ENCODE results near the gene TMEM150B. TPM values are rescaled to one million over a fixed set of nuclear protein-coding genes. Genes with fewer than 3 reads are reported as not detected.

Gene TMEM150B
- total RNA-seq, 3 donors from 2014 or later: not detected

DNA sequence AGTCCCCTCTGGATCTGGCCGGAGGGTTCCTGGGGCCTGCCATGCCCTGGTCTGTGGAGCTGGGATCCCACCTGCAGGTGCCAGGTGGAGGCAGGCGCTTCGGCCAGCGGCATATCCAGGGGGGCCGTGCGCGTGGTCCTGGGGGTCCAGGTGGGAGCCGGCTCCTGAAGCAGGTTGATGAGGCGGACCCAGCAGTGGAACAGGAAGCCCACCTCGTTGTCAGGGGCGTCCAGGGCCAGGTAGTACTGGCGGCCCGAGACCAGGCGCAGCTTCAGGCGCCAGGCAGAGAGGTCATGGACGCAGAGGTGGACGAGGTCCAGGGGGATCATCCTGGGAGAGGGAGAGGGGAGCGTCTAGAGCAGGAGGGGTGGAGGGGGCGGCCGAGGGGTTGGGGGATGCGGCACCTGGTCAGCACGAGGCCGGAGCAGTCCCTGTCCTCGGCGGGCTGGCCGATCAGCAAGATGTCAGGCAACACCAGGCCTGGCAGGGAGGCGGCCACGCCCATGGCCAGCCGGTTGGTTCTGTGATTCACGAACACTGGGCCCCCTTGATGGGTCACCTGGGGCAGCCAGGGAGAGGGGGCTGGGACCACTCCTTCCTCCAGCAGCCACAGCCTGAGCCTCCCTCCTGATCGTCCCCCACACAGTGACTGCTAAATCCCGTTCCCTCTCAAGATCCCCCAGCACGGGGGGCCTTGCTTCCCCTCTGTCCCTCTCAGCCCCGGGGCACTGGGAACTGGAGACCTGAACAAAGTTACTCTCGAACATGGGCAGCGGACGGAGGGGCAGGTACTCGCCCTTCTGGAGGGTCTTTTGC lies 37.2 kb upstream of the TMEM150B start:
- no peaks in the 10 kb centered on the region for H3K9me3 Mint-ChIP-seq
- DNase-seq (no peak), ATAC-seq (no peak)
- H3K4me1 Mint-ChIP-seq (ENCODE audit: low read depth): no peaks in the 10 kb centered on the region
- no peak overlapping the region for H3K4me3 Mint-ChIP-seq
- peaks cover 10% of the 10 kb centered on the region for H3K27me3 Mint-ChIP-seq (ENCODE audit: low read depth)
- no peaks in the 10 kb centered on the region for H3K36me3 Mint-ChIP-seq (ENCODE audit: insufficient read depth)

DNA sequence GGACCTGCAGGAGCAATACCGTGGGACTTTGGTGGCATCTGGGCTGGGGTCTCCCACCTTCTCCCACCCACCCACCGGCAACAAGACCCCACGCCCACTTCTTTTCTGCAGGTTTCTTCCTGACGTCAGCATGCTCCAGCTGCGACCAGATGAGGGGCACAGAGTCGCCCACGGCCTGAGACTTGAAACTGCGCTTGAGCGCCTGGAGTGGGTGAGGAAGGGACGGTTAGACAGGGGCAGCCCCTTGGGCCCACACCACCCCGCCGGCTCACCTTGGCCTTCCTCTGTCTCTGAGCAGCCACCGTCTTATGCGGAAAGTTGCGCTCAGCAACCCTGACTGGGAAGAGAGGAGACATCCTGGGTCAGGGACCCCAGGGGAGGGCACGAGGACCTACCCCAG lies 35.8 kb upstream of the TMEM150B start:
- no peak for DNase-seq
- Mint-ChIP-seq H3K9me3 (no peaks in the 10 kb centered on the region), H3K4me1 (ENCODE audit: low read depth) (no peaks in the 10 kb centered on the region), H3K36me3 (ENCODE audit: insufficient read depth) (no peaks in the 10 kb centered on the region), H3K4me3 (no peak overlapping the region), H3K27me3 (ENCODE audit: low read depth) (peaks cover 15% of the 10 kb centered on the region)
- ATAC-seq: no peak

DNA sequence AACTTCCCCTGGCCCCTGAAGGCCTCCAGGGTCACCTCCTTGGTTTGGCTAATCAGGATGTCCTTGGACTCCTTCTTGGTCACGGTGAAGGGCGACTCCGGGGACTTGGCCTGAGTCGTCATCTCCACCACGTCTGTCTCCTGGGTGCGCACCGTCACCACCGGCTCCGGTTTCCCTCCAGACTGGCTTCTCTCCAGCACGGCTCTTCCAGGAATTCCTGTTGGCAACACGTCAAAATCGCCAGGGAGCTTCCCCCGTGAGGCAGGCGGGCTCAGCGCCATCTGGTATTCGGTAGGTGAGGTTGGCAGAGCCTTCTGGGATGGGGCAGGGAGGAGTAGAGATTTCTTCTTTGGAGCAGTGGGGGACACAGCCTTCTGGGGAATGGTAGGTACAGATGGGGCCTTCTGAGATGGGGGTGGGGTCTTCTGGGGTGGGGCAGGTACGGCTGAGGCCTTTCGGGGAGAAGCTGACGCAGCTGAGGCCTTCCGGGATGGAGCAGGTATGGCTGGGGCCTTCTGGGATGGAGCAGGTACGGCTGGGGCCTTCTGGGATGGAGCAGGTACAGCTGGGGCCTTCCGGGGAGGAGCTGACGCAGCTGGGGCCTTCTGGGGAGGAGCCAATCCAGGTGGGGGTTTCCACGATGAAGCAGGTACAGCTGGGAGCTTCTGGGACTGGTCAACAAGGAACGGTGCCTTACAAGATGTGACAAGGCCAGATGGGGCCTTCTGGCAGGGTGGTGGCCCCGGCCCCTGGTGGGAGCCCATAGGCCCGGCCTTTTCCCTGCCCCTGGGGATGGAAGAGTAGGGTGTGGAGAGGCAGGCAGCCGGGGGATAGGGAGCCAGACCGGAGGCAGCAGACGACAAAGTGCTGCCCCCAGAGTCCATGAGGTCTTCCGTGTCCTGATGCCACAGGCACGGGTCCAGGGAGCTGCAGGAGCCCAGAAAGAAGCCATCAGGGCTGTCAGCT lies 34.1 kb upstream of the TMEM150B start:
- Mint-ChIP-seq H3K36me3 (ENCODE audit: insufficient read depth) (no peaks in the 10 kb centered on the region), H3K4me1 (ENCODE audit: low read depth) (peaks cover 2% of the 10 kb centered on the region)

DNA sequence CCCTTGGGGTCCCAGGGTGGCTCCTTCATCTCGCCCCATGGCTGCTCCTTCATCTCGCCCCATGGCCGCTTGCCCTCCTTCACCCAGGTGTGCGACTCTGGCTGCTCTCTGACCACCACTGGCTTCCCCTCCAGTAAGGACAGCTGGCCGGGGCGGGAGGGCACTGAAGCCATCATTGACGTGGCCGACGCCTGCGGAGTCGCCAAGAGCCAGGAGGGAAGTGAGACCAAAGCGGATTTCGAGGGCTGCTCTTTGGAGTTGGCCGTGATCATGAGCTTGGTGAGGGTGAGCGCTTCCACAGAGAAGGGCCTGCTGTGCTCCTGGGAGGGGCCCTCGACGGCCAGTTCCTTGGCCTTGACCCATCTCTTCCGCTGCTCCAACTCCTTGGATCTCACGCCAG lies 33.4 kb upstream of the TMEM150B start:
- DNase-seq (no peak), ATAC-seq (no peak)
- Mint-ChIP-seq H3K9me3 (no peaks in the 10 kb centered on the region), H3K36me3 (ENCODE audit: insufficient read depth) (no peaks in the 10 kb centered on the region), H3K4me1 (ENCODE audit: low read depth) (peaks cover 6% of the 10 kb centered on the region), H3K4me3 (no peak overlapping the region), H3K27me3 (ENCODE audit: low read depth) (peaks cover 21% of the 10 kb centered on the region)

More for the DNA sequence above, 34.1 kb upstream of the TMEM150B start:
- DNase-seq (no peak), ATAC-seq (no peak)
- Mint-ChIP-seq H3K27me3 (ENCODE audit: low read depth) (peaks cover 18% of the 10 kb centered on the region), H3K9me3 (no peaks in the 10 kb centered on the region), H3K4me3 (no peak overlapping the region)

DNA sequence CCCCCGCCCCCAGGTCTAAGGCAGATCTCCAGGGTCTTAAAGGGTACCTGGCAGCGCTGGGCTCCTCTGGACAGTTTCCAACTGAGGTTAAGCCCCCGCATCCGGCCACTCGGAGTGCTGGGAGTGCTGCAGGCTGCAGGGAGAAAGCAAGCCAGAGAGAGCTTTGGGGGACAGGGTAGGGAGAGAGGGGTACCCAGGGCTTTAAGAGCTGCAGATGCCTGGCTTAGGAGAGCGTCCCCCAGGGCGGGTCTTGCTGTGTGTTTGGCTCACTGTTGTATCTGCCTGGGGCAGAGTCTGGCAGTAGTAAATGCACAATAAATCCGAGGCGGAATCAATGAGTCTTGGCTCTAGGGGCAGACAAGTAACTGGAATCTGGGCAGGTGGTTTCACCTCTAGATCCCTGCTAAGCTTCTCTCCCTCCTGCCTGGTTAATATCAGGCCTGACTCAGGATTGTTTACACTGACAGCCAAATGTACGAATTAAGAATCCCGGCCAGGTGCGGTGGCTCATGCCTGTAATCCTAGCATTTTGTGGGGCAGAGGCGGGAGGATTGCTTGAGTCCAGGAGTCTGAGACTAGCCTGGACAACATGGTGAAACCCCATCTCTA lies 30.2 kb upstream of the TMEM150B start:
- H3K4me1 Mint-ChIP-seq (ENCODE audit: low read depth): peaks cover 19% of the 10 kb centered on the region
- no peak for DNase-seq
- peaks cover 52% of the 10 kb centered on the region for H3K27me3 Mint-ChIP-seq (ENCODE audit: low read depth)
- H3K4me3 Mint-ChIP-seq: no peak overlapping the region
- H3K36me3 Mint-ChIP-seq (ENCODE audit: insufficient read depth): no peaks in the 10 kb centered on the region
- no peaks in the 10 kb centered on the region for H3K9me3 Mint-ChIP-seq
- no peak for ATAC-seq

DNA sequence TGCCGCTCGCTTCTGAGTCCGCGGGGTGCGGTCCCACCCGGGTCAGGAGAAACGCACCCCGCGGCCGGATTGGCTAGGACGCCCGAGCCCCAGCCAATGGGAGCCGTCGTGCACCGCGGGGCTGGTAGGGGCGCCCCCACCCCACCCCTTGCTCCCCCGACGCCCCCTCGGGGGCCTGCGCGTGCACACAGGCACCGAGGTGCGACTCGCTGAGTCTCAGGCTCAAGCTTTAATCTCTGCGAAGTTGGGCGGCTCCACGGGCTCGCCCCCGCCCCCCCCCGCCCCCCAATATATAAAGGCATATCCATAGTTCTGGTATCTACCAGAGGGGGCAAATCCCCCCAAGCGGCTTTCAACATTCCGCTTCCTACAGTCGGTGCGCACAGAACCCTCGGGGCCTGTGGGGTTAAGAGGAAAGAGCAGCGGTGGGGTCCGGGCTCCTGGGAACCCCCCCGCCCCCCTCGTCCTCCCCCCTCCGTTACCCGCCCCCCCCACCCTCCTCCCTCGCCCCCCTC lies 29.6 kb upstream of the TMEM150B start, which contains the start of gene COX6B2:
TSS of gene COX6B2 (minus strand) at position 22 of the 515 bp plus-strand sequence. CDS start 198 bp downstream, outside the sequence.
- Mint-ChIP-seq H3K36me3 (ENCODE audit: insufficient read depth) (no peaks in the 10 kb centered on the region), H3K4me3 (peak within 1 kb of the TSS; percentile 75), H3K9me3 (no peaks in the 10 kb centered on the region), H3K4me1 (ENCODE audit: low read depth) (peaks cover 19% of the 10 kb centered on the region), H3K27me3 (ENCODE audit: low read depth) (peaks cover 53% of the 10 kb centered on the region)
- ATAC-seq: no peak
- no peak for DNase-seq

DNA sequence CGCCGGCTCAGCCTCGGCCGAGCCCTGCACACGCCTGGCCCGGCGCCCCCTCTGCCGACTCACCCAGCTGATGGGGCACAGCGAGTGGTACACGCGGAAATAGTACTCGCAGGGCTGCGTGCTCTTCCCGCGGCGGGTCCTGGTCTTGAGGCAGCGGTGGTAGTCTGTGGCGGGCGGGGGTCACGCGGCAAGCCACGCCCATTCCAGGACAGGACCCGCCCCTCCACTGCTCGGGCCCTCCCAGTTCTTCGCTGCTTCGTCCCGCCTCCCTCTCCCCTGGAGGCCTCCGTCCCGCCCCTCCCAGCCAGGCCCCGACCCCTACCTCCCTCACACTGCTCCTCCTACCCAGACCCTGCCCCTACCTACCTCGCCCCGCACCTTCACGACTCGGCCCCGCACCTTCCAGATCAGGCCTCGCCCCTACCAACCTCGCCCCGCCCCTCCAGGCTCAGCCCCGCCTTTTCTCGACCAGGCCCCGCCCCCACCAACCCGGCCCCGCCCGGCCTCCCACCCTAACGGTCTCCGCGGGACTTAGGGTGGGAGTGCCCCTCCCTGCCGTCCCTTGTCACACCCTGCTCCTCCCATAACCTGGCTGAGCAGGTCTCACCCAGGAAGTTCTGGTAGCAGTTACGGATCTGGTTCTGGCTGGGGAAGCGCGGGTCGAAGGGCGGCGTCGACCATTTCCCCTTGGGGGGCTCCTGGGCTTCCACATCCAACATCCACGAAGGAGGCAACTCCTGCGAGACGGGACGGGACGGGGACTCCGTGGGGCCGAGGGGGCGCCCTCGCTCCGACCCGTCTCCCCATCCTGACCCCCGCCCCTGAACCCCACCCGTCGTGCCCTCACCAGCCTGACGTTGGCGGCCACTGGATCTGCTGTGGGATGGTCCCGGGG lies 28.9 kb upstream of the TMEM150B start:
- peak; percentile 48 for DNase-seq

DNA sequence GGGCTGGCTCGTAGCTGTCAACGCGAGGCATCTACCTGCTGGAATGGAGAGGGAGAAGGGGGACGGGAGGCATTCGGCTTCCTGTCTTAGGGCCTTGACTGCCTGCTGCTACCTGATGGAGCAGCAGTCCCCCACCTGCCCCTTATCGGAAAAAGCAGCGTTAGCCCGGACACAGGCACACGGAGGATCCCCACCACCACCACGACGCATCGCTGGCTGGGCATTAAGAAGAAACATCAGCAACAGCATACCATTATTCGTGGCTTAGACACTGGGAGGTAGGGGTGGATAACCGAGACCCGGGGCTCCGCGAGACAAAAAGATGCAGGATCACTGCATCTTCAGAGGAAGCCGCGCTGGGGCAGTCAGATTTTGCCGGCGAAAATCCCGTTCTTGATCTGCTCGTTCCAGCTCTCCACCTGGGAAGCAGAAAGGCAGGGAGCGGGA lies 28.2 kb upstream of the TMEM150B start:
- Mint-ChIP-seq H3K4me1 (ENCODE audit: low read depth) (peaks cover 19% of the 10 kb centered on the region), H3K27me3 (ENCODE audit: low read depth) (peaks cover 50% of the 10 kb centered on the region), H3K4me3 (peak overlapping the region; percentile 75), H3K9me3 (no peaks in the 10 kb centered on the region), H3K36me3 (ENCODE audit: insufficient read depth) (no peaks in the 10 kb centered on the region)
- peak in 1 of 2 donors; percentile 16 for ATAC-seq
- no peak for DNase-seq

More for the DNA sequence above, 28.9 kb upstream of the TMEM150B start:
- Mint-ChIP-seq H3K9me3 (no peaks in the 10 kb centered on the region), H3K36me3 (ENCODE audit: insufficient read depth) (no peaks in the 10 kb centered on the region), H3K4me3 (peak overlapping the region; percentile 75), H3K27me3 (ENCODE audit: low read depth) (peaks cover 53% of the 10 kb centered on the region), H3K4me1 (ENCODE audit: low read depth) (peaks cover 19% of the 10 kb centered on the region)
- peak; percentile 84 to 85 for ATAC-seq

DNA sequence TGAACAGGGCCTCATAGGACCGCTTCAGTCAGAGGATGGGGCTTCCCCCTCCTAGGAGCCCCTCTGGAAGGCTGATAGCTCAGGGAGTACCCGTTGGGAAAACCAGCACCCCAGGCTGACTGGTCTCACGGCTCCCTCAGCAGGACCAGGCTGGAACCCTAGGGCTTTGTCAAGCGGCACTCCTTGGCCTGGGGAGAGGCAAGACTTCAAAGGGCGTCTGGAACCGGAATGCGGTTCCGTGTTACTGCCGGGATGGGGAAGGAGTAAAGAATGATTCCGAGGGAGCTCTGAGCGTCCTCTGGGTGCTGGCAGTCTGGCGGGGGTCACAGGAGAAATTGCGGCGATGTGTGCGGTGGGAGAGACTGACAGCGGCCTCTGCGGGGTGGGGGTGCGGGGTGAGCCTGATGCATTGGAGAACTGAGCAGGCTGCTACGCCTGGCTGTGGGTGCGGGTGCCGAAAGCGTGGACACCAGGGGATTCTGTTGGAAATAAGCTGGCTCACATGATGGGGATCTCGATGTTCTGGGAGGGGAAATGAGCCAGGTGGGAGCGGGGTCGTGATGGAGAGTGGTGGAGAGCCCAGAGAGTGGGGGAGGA lies 27.5 kb upstream of the TMEM150B start:
- ATAC-seq: no peak
- Mint-ChIP-seq H3K27me3 (ENCODE audit: low read depth) (peaks cover 50% of the 10 kb centered on the region), H3K4me3 (peak overlapping the region; percentile 52)

DNA sequence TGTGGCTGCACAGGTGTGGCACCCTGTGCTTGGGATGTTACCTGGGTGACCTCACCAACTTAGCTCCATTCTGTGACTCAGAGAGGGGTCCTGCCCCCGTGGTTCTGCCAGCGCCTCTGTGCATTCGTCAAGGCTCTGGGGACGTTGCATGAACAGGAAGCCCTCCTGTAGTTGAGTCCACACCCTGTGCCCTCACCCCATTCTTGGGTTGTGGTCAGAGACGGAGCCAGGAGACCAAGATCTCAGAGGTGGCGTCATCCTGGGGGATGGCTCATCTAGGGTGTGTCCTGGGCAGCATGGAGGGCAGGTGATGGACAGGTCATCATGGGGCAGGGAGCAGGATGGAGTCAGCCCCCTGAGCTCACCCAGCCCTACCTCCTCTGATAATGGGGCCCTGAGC lies 26.9 kb upstream of the TMEM150B start:
- Mint-ChIP-seq H3K4me3 (no peak overlapping the region), H3K27me3 (ENCODE audit: low read depth) (peaks cover 44% of the 10 kb centered on the region), H3K9me3 (no peaks in the 10 kb centered on the region), H3K36me3 (ENCODE audit: insufficient read depth) (no peaks in the 10 kb centered on the region), H3K4me1 (ENCODE audit: low read depth) (peaks cover 19% of the 10 kb centered on the region)
- ATAC-seq: no peak
- DNase-seq: no peak

More for the DNA sequence above, 27.5 kb upstream of the TMEM150B start:
- no peak for DNase-seq
- H3K9me3 Mint-ChIP-seq: no peaks in the 10 kb centered on the region
- H3K4me1 Mint-ChIP-seq (ENCODE audit: low read depth): peaks cover 19% of the 10 kb centered on the region
- H3K36me3 Mint-ChIP-seq (ENCODE audit: insufficient read depth): no peaks in the 10 kb centered on the region

DNA sequence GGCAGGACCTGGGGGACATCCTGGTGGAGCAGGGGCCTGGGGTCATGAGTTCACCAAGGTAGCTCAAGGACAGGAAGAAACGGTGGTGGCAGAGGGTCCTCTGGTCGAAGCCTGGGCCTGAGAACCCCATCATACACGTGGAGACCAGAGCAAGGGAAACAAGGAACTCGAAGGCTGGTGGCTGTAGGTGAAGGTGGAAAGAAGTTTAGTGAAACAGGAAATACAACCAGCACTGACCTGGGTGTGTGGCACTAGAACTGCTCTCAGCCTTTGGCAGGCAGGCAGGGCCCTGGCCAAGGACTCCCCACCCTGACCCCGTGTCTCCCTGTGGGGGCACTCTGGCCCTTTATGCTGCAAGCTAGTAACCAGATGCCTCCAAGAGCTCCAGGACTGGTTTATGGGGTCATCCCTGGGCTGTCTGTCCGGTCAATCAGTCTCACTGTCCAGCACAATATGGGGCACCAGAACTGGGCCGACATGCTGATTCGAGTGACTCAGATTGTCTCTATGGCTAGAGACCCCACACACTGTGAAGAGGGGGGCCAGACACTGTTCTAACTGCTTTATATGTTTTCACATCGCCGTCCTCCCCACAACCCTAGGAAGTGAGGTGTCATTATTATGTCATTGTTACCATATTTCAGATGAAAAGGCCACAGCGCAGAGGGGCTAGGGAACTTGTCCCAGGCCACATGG lies 25.6 kb upstream of the TMEM150B start:
- Mint-ChIP-seq H3K36me3 (ENCODE audit: insufficient read depth) (no peaks in the 10 kb centered on the region), H3K4me1 (ENCODE audit: low read depth) (peaks cover 19% of the 10 kb centered on the region), H3K4me3 (no peak overlapping the region), H3K9me3 (no peaks in the 10 kb centered on the region), H3K27me3 (ENCODE audit: low read depth) (peaks cover 38% of the 10 kb centered on the region)
- ATAC-seq (no peak), DNase-seq (no peak)

DNA sequence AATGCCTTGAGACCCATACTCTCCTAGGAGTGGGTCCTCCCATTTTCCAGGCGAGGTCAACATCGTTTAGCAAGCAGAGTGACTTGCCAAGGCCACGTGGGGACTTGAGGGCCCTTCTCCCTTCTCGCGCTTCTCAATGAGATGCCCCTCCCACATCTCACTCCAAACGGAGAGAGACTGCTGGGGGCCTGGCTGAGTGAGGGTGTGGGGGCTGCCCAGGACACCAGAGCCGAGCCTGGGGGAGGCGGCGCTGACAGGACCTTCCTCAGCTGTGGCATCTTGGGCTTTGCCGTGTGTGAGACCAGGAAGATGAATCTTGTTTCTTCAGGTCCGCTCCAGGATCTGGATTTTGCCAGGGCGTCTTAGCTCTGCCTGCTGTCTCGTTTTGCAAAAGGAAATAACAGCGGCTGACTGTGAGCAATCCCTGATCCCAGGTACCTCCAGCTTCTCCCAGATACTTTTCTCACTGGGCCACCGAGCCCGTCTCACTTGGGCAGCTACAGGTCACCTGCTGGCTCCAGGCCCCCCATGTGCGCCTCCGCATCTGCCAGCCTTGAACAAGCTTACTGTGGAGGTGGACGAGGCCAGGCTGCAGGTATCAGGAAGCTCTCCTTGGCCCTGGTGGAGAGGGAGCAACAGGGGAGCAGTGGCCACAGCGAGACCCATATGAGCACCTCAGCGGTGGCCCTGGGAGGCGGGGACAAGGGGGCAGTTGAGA lies 23.3 kb upstream of the TMEM150B start:
- DNase-seq (no peak), ATAC-seq (no peak)
- H3K4me1 Mint-ChIP-seq (ENCODE audit: low read depth): peaks cover 14% of the 10 kb centered on the region
- H3K27me3 Mint-ChIP-seq (ENCODE audit: low read depth): peaks cover 32% of the 10 kb centered on the region
- no peak overlapping the region for H3K4me3 Mint-ChIP-seq
- no peaks in the 10 kb centered on the region for H3K9me3 Mint-ChIP-seq
- peaks cover 6% of the 10 kb centered on the region for H3K36me3 Mint-ChIP-seq (ENCODE audit: insufficient read depth)

All from activated T-cell treated with anti-CD3 and anti-CD28 coated beads, Interleukin-2, amount 50 U/mL, for 4 hours (primary cell).